Calu3 (cell line): ENCODE data around the gene FNIP1. TPM values are rescaled to one million over a fixed set of nuclear protein-coding genes. Genes with fewer than 3 reads are reported as not detected.
"Not testable (repeated sequence)": the region's sequence is repeated elsewhere in the genome, so short reads cannot be mapped to it uniquely, and the experiment has no call there.

Source experiments
- BruUV-seq: library from RNA; stranded (reverse); fragments of 400-500 nt; replicated peaks from 2 replicates; lab custom pipeline; 2021; lab: Mats Ljungman, UMichigan
- CTCF ChIA-PET: fragments of 300-600 bp; sonication (Branson Sonifier 250); formaldehyde crosslinking; loops from one replicate; lab custom pipeline; 2022; ENCODE audit warnings: antibody characterized with exemption; lab: Charles Lee
- DNase-seq: peaks from one replicate; pipeline ENCODE4 v3.0.0; 2022
- H3K27ac Mint-ChIP-seq: one replicate; pipeline ENCODE4 v1.8.0; 2022; ENCODE audit warnings: mixed read lengths; ENCODE audit not compliant: unreplicated experiment
- H3K27me3 Mint-ChIP-seq: one replicate; pipeline ENCODE4 v1.8.0; 2022; ENCODE audit warnings: mixed read lengths; ENCODE audit not compliant: unreplicated experiment
- H3K36me3 Mint-ChIP-seq: one replicate; pipeline ENCODE4 v1.8.0; 2022; ENCODE audit warnings: mild to moderate bottlenecking, moderate library complexity, mixed read lengths; ENCODE audit not compliant: insufficient read depth, unreplicated experiment
- H3K4me1 Mint-ChIP-seq: one replicate; pipeline ENCODE4 v1.8.0; 2022; ENCODE audit warnings: mild to moderate bottlenecking, low read depth, mixed read lengths; ENCODE audit not compliant: unreplicated experiment
- H3K4me3 Mint-ChIP-seq: one replicate; pipeline ENCODE4 v1.8.0; 2022; ENCODE audit warnings: mild to moderate bottlenecking, low read depth, moderate library complexity, mixed read lengths; ENCODE audit not compliant: unreplicated experiment
- H3K9me3 Mint-ChIP-seq: one replicate; pipeline ENCODE4 v1.8.0; 2022; ENCODE audit warnings: low read depth, mixed read lengths; ENCODE audit not compliant: unreplicated experiment
- intact Hi-C: fragments of 100-400 bp; cut with micrococcal nuclease; formaldehyde crosslinking; loops from one replicate; pipeline ENCODE4 v1.10.0; 2022; ENCODE audit not compliant: unreplicated experiment
- total RNA-seq: library from RNA; stranded (reverse); gene quantifications from 2 replicates; pipeline ENCODE4 v1.2.3, GENCODE V29; 2022
- TF ChIP-seq, protein P1 (sequence below): fragments of 200-600 bp; IDR thresholded peaks from one replicate; pipeline ENCODE4 v1.8.0; 2022; ENCODE audit warnings: antibody characterized with exemption; ENCODE audit not compliant: unreplicated experiment

The FNIP1 gene
- total RNA-seq, 1 experiment from 2014 or later: 46.0 TPM

DNA sequence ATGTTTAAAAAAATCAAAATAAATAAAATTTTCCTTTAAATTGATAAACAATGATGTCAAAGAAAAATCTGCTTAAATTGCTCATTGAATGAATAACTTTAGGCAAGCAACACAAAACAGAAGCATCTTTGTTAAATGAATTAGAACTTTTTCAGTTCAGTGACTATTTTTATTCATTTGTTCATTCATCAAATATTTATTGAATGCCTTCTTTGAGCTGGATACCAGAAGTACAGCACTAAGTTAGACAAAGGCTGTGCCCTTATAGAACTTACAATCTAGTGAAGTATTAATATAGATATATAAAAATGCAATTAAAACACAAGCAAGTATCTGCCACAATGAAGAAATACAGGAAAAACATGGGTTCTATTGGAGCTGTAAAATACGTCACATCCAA lies 10.8 kb downstream of the FNIP1 start:
- H3K36me3 Mint-ChIP-seq: no peaks in the 10 kb centered on the region
- CTCF ChIA-PET: no interaction called here
- BruUV-seq: no TSS peak
- intact Hi-C loops: no loop called here
- DNase-seq: no peak
- no peak overlapping the region for H3K27ac Mint-ChIP-seq
- H3K4me1 Mint-ChIP-seq: peaks cover 36% of the 10 kb centered on the region
- H3K9me3 Mint-ChIP-seq: peaks cover 5% of the 10 kb centered on the region
- no peak overlapping the region for H3K4me3 Mint-ChIP-seq
- H3K27me3 Mint-ChIP-seq: no peaks in the 10 kb centered on the region
- TF ChIP-seq, protein P1, sequence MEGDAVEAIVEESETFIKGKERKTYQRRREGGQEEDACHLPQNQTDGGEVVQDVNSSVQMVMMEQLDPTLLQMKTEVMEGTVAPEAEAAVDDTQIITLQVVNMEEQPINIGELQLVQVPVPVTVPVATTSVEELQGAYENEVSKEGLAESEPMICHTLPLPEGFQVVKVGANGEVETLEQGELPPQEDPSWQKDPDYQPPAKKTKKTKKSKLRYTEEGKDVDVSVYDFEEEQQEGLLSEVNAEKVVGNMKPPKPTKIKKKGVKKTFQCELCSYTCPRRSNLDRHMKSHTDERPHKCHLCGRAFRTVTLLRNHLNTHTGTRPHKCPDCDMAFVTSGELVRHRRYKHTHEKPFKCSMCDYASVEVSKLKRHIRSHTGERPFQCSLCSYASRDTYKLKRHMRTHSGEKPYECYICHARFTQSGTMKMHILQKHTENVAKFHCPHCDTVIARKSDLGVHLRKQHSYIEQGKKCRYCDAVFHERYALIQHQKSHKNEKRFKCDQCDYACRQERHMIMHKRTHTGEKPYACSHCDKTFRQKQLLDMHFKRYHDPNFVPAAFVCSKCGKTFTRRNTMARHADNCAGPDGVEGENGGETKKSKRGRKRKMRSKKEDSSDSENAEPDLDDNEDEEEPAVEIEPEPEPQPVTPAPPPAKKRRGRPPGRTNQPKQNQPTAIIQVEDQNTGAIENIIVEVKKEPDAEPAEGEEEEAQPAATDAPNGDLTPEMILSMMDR: no peak

DNA sequence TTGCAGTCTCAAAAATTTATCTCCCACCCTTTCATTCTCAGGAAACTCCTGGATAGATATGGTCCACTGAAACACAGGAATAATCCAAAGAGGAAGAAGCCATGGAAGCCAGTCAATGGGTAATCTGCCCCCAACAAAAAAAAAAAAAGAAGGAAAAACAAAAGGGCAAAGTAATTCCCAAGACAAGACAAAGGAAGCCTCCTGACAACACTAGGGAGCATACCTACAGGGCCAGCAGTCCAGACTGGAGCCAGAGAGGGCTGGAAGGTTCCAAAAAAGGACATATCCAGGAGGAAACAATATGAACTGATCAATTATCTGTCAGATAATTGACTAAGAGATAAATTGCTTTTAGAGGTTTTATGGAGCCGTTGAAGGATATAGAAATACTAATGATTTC lies 12.9 kb downstream of the FNIP1 start:
- no peaks in the 10 kb centered on the region for H3K9me3 Mint-ChIP-seq

DNA sequence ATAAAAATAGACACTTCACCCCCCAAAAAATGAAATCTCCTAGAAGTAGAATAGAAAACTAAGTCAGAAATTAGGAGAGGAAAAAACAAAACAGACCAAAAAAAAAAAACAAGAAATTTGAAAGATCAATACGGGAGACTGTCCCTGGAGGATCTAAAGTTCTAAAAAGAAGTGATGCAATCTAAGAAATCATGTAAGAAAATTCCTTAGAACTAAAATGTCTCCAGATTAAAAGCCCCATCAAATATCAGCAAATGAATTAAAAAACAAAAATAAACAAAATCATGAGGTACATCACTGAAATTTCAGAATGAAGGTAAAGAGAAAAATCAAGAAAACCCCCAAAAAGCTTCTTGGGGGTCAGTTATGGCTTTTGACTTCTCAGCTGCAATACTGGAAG lies 13.5 kb downstream of the FNIP1 start:
- no peak for DNase-seq
- TF ChIP-seq, protein P1: no peak
- Mint-ChIP-seq H3K27me3 (no peaks in the 10 kb centered on the region), H3K36me3 (no peaks in the 10 kb centered on the region), H3K4me3 (no peak overlapping the region), H3K4me1 (peaks cover 20% of the 10 kb centered on the region), H3K9me3 (no peaks in the 10 kb centered on the region), H3K27ac (no peak overlapping the region)
- no TSS peak for BruUV-seq
- intact Hi-C loops: no loop called here
- CTCF ChIA-PET: interaction anchor here (0.6 kb wide), 1 partner anchor 297 kb away, joined by 7 read pairs; no protein-coding TSS in a partner anchor

More for the DNA sequence above, 12.9 kb downstream of the FNIP1 start:
- TF ChIP-seq, protein P1: no peak
- DNase-seq: no peak
- no peak overlapping the region for H3K27ac Mint-ChIP-seq
- H3K36me3 Mint-ChIP-seq: no peaks in the 10 kb centered on the region
- H3K4me1 Mint-ChIP-seq: peaks cover 20% of the 10 kb centered on the region
- H3K27me3 Mint-ChIP-seq: no peaks in the 10 kb centered on the region
- no TSS peak for BruUV-seq
- H3K4me3 Mint-ChIP-seq: no peak overlapping the region
- intact Hi-C loops: no loop called here
- CTCF ChIA-PET: no interaction called here

DNA sequence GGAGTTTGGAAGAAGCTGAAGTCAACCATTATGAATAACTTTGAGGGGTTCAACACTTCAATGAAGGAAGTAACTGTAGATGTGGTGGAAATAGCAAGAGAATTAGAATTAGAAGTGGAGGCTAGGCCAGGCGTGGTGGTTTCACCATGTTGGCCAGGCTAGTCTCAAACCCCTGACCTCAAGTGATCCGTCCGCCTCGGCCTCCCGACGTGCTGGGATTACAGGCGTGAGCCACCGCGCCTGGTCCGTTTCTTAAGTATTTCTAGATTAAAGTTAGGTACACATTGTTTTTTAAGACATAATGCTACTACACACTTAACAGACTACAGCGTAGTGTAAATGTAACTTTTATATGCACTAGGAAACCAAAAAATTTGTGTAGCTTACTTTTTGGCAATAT lies 14.1 kb downstream of the FNIP1 start:
- Mint-ChIP-seq H3K4me1 (peaks cover 17% of the 10 kb centered on the region), H3K27me3 (no peaks in the 10 kb centered on the region), H3K9me3 (no peaks in the 10 kb centered on the region), H3K4me3 (no peak overlapping the region), H3K27ac (no peak overlapping the region), H3K36me3 (no peaks in the 10 kb centered on the region)
- intact Hi-C loops: no loop called here
- BruUV-seq: no TSS peak
- CTCF ChIA-PET: no interaction called here
- TF ChIP-seq, protein P1: no peak
- no peak for DNase-seq

DNA sequence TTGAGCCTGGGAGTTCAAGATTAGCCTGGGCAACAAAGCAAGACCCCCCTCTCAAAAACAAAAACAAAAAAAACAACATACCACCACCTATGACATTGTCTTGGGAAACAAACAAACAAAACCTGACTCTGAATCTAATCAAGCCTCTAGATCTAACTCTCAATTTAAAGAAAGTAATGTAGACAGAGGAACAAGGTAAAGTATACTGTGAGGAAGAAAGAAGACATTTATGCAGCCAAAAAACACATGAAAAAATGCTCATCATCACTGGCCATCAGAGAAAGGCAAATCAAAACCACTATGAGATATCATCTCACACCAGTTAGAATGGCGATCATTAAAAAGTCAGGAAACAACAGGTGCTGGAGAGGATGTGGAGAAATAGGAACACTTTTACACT lies 18.7 kb downstream of the FNIP1 start:
- H3K4me3 Mint-ChIP-seq, H3K27me3 Mint-ChIP-seq, DNase-seq, CTCF ChIA-PET, intact Hi-C loops, H3K9me3 Mint-ChIP-seq, H3K36me3 Mint-ChIP-seq, H3K27ac Mint-ChIP-seq, BruUV-seq: not testable (repeated sequence)
- peaks cover 13% of the 10 kb centered on the region for H3K4me1 Mint-ChIP-seq
